ENCODE results near the gene CDC123.
"Not testable (repeated sequence)": the region's sequence is repeated elsewhere in the genome, so short reads cannot be mapped to it uniquely, and the experiment has no call there.

The CDC123 gene, protein sequence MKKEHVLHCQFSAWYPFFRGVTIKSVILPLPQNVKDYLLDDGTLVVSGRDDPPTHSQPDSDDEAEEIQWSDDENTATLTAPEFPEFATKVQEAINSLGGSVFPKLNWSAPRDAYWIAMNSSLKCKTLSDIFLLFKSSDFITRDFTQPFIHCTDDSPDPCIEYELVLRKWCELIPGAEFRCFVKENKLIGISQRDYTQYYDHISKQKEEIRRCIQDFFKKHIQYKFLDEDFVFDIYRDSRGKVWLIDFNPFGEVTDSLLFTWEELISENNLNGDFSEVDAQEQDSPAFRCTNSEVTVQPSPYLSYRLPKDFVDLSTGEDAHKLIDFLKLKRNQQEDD

GRCh38 chr10:12195603-12196506 is at the start of gene CDC123, which contains the start of gene NUDT5:
TSS of gene CDC123 (plus strand) at chr10:12196188. CDS start at chr10:12196246, 58 bp downstream.
TSS of gene NUDT5 (minus strand) at chr10:12195891. CDS start at chr10:12186291, 9,600 bp downstream.
- DNase-seq, result peak; percentile 94

GRCh38 chr10:12150163-12150562 is 45.8 kb upstream of the CDC123 start:
- DNase-seq, result no peak

- no peak for DNase-seq
Observed at GRCh38 chr10:12154516-12154915, 41.5 kb upstream of the CDC123 start.

GRCh38 chr10:12156367-12157123 is 39.4 kb upstream of the CDC123 start:
- no peak for DNase-seq

DNA sequence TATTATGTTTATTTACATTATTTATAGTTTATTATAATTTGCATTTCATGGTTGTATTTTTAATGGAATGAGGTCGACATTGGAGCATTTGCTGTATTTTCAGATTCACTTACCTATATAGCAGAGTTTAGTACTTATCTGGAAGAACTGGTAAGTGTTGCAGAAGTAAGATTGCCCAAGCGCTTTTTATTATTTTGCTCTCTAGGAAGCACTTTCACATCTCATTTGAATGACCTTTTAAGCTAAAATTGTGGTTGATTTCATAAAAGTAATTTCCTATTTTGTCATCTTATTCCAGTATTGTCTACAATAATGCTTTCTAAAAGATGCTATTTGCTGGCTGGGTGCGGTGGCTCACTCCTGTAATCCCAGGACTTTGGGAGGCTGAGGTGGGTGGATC is 37.9 kb upstream of the CDC123 start:
- DNase-seq, result no peak

- no peak for DNase-seq
Observed at GRCh38 chr10:12160664-12161063, 35.3 kb upstream of the CDC123 start.

DNA sequence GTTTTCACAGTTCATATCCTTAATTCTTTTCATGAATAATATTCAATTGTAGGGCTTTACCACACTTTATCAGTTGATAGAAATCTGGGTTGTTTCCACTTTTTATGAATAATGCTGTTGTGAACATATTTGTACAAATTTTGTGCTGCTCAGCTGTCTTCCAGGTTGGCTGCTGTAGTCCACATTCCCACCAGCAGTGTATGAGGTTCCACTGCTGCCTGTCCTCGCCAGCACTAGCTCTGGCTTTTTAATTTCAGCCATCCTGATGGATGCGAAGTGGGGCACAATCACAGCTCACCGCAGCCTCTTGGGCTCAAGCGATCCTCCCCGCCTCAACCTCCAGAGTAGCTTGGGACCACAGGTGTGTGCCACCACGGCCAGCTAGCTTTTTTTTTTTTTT is 33.1 kb upstream of the CDC123 start:
- DNase-seq, result no peak

DNA sequence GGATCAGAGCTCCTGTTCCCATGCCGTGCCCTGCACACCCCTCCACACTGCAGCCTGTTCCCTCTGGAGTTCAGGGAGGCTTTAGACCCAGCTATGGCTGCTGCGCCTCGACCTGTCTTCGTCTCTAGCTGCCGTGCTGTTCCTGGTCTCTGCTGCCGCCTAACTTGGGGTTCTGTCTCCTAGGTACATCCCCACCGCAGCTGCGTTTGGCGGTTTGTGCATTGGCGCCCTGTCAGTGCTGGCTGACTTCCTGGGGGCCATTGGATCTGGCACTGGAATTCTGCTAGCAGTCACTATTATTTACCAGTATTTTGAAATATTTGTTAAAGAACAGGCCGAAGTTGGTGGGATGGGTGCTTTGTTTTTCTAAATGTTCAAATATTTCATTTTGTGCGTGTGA is 31.9 kb upstream of the CDC123 start:
- DNase-seq, result no peak

GRCh38 chr10:12165036-12165435 is 31.0 kb upstream of the CDC123 start:
- no peak for DNase-seq

DNA sequence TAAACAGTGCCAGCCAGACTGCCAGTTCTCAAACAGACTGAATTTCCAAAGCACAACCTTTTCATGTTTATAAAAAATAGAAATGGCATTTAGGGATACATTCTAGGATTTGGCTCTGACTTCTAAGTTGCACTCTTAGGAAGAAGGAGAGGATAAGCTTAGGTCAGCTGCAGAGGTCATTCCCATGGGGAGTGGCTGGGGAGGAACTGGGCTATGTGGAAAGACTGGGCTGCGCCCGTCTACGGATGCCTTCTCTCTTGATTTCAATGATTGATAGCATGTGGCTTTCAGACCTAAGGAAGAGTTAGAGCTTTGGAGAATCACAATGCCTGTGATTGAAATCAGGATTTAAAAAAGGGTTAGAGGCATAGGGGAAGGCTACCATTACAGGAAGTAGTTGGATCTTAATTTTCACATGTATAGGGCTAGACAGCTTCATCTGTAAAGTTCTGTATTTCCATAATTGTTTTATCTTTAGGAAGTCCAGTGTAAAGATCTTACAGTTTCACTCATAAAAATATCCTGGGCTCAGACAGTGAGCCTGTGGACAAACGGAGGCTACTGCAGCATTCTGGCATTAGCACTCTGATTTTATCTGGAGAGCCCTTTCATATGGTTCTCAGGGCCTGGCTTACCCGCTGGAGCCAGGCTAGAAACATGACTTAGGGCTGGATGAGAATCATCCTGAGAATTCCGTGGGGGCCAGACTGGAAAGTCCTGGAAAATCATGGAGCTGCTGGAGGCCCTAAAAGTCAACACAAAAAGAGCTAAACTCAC is 29.8 kb upstream of the CDC123 start:
- DNase-seq, result no peak

GRCh38 chr10:12171512-12171911 is 24.5 kb upstream of the CDC123 start:
- not testable (repeated sequence) for DNase-seq

- DNase-seq, result no peak
Observed at GRCh38 chr10:12177642-12178041, 18.3 kb upstream of the CDC123 start.

DNA sequence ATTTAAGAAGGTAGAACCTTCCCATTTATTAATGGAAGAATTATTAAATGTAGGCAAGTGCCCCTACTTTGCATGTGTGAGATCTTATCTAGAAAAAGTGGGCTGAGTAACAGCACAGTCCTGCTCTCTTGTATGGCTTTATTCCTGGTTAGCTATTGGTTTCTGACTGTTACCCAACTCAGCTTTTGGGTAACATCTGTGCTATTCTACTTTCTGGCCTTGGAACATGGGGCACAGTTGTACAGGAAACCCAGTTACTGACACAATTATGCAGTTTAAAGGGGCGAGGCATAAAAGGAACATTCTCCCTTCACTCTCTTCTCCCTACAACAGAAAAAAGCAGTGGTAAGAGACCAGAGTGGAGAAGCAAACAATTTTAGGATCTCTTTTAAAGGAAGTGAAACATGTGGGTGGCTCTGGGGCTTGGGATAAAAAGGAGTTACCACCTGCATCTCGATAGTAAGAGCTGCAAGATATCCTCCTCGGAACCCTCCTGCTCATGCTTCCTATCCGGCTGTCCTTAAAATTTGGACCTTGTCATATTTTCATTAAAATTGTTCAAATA is 16.3 kb upstream of the CDC123 start:
- DNase-seq, result no peak

DNA sequence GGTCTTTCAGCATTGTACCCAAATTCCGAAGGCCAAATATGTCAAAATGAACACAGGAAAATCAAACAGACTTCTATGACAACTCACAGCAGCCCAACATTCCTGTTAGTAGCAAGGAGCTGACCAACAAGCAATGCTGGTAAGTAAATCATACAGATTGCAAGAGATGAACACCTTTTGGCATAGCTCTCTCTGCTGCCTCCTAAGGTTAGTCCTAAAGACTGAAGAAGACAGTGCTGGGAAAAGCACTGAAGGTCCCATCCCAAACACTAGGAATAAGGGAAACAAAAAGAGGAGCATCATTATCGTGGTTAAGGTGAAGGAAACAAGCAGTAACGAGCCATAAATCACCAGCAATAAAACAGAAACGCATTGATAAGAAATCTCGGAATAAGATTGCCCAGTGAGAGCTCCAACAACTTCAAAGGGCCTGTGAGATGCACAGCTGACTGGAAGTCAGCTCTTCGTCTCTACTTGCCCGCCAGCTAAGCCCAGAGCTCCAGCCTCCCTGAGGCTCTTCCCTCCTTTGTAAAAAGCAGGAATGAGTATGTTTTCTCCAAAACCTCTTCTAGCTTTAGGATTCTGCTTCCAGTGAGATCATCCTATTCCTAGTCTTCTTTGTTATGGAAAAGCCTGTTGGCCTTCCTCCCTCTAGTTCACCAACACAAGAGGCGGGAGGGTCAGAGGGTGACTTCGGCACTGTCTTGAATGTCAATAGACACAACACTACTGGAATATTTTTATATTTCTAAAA is 15.6 kb upstream of the CDC123 start:
- no peak for DNase-seq

- DNase-seq, result no peak
Observed at GRCh38 chr10:12181065-12181775, 14.8 kb upstream of the CDC123 start.

- DNase-seq, result no peak
Observed at GRCh38 chr10:12184165-12184564, 11.8 kb upstream of the CDC123 start.

DNA sequence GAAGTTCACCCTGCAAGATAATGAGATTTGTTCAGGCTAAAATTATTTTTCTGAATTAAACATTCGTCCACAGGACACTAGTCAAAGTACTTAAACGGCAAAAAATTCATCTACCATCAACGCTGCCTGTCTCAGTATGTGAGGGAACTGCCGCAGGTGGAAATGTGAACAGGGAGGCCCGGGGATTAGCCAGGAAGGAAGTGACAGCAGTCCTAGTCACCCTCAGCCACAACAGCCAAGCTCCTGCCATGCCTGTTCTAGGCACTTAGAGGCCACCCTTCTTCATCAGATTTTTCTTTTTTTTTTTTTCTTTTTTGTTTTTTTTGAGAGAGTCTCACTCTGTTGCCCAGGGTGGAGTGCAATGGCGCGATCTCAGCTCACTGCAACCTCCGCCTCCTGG is 9.7 kb upstream of the CDC123 start:
- no peak for DNase-seq

- no peak for DNase-seq
Observed at GRCh38 chr10:12187321-12187905, 8.6 kb upstream of the CDC123 start.

DNA sequence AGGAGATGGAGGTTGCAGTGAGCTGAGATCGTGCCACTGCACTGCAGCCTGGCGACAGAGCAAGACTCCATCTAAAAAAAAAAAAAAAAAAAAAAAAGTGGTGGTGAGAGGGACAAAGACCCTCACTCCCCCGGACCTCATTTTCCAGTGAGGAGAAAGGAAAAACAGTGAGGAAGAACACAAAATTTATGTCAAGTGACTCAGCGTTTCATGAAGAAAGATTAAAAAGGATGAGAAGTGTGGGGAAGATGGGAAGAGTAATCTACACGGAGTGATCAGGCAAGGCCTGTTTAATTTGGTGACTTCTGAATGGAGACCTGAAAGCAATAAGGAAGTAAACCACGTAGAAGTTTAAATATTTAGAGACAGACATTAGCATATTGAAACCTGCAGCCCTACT is 7.3 kb upstream of the CDC123 start:
- DNase-seq, result no peak

GRCh38 chr10:12189426-12189825 is 6.6 kb upstream of the CDC123 start:
- no peak for DNase-seq
